GM23338 (cell line): ENCODE measurements around the gene PLA2R1.

ENCODE experiments used
- CREB1 ChIP-seq: fragments of 250-450 bp; sonication (Bioruptor Pico); IDR thresholded peaks from 2 replicates; pipeline ENCODE4 v1.5.0; 2020; ENCODE audit warnings: low read depth, mild to moderate bottlenecking, moderate library complexity
- CTCF ChIP-seq, 2 experiments: fragments of 200-600 bp in 1 of 2; sonication (generic) in 1 of 2; conservative IDR thresholded peaks; 2 replicates each; pipeline versions ENCODE4 v1.5.1 to v1.6.1; 2016 to 2017; ENCODE audit warnings: antibody characterized with exemption in 2 of 2, low read depth in 2 of 2, mild to moderate bottlenecking in 2 of 2, moderate library complexity in 1 of 2
- EZH2 ChIP-seq: fragments of 200-600 bp; sonication (generic); IDR thresholded peaks from one replicate; pipeline ENCODE4 v1.8.0; 2017; ENCODE audit warnings: antibody characterized with exemption, mild to moderate bottlenecking, low read depth; ENCODE audit not compliant: unreplicated experiment
- JUNB ChIP-seq: IDR thresholded peaks from one replicate; pipeline ENCODE4 v1.6.1; 2016; ENCODE audit warnings: antibody characterized with exemption; ENCODE audit not compliant: unreplicated experiment
- ZNF114 ChIP-seq: fragments of 250-450 bp; sonication (Bioruptor Pico); IDR thresholded peaks from 2 replicates; pipeline ENCODE4 v1.5.0; 2020; ENCODE audit warnings: mild to moderate bottlenecking, moderate library complexity
- TF ChIP-seq, protein P1 (sequence below): IDR thresholded peaks from one replicate; pipeline ENCODE4 v1.6.1; 2018; ENCODE audit warnings: antibody characterized with exemption; ENCODE audit not compliant: unreplicated experiment

- TF ChIP-seq CTCF (conservative IDR thresholded peaks at IDR 0.05; ENCODE audit: low read depth in 2 of 2) (no peak), EZH2 (no peak), CREB1 (CRISPR knock-in tag) (no peak), ZNF114 (CRISPR knock-in tag) (no peak), JUNB (no peak)
- TF ChIP-seq, protein P1, sequence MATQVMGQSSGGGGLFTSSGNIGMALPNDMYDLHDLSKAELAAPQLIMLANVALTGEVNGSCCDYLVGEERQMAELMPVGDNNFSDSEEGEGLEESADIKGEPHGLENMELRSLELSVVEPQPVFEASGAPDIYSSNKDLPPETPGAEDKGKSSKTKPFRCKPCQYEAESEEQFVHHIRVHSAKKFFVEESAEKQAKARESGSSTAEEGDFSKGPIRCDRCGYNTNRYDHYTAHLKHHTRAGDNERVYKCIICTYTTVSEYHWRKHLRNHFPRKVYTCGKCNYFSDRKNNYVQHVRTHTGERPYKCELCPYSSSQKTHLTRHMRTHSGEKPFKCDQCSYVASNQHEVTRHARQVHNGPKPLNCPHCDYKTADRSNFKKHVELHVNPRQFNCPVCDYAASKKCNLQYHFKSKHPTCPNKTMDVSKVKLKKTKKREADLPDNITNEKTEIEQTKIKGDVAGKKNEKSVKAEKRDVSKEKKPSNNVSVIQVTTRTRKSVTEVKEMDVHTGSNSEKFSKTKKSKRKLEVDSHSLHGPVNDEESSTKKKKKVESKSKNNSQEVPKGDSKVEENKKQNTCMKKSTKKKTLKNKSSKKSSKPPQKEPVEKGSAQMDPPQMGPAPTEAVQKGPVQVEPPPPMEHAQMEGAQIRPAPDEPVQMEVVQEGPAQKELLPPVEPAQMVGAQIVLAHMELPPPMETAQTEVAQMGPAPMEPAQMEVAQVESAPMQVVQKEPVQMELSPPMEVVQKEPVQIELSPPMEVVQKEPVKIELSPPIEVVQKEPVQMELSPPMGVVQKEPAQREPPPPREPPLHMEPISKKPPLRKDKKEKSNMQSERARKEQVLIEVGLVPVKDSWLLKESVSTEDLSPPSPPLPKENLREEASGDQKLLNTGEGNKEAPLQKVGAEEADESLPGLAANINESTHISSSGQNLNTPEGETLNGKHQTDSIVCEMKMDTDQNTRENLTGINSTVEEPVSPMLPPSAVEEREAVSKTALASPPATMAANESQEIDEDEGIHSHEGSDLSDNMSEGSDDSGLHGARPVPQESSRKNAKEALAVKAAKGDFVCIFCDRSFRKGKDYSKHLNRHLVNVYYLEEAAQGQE, result no peak
These were observed 1.6 kb upstream of the PLA2R1 start for GRCh38 chr2:160063879-160064612.
